ENCODE results near the gene LRRC46. TPM values are rescaled to one million over a fixed set of nuclear protein-coding genes. Genes with fewer than 3 reads are reported as not detected.
A peak's percentile ranks its signal among the peaks of the same experiment; 100 is the strongest.

The LRRC46 gene
- total and polyA plus RNA-seq, 9 of the 15 experiments (the other 6 are each of a cell fraction or from before 2014, with no cell fraction given): 0.39 to 1.4 (median 0.53) TPM; not detected in 1

- peak; percentile 43; the same call in 1 of the 2 replicates for TF ChIP-seq JUN (IDR thresholded peaks at IDR 0.05; ENCODE audit: borderline replicate concordance, low read depth, low read length)
- no peak for TF ChIP-seq JUN (CRISPR knock-in tag; IDR thresholded peaks at IDR 0.05; ENCODE audit: borderline replicate concordance)
- no peak for TF ChIP-seq DLX4 (CRISPR knock-in tag; IDR thresholded peaks at IDR 0.05)
- peak; percentile 71 for TF ChIP-seq BMI1 (IDR thresholded peaks at IDR 0.05; ENCODE audit: low read length)
- TF ChIP-seq EP300 (IDR thresholded peaks at IDR 0.05; ENCODE audit: low read length): peak; percentile 37; the same call in 1 of the 2 replicates
- TF ChIP-seq TBL1XR1 (IDR thresholded peaks at IDR 0.05; ENCODE audit: low read length in 2 of 2): no peak
- no peak for TF ChIP-seq ZNF354B (CRISPR knock-in tag; IDR thresholded peaks at IDR 0.05)
- TF ChIP-seq ZNF609 (CRISPR knock-in tag; IDR thresholded peaks at IDR 0.05; ENCODE audit: borderline replicate concordance): no peak
- no peak for TF ChIP-seq BCL6 (CRISPR knock-in tag; IDR thresholded peaks at IDR 0.05)
- TF ChIP-seq MAFK (IDR thresholded peaks at IDR 0.05; ENCODE audit: low read length): no peak
- TF ChIP-seq TEAD2 (tag; IDR thresholded peaks at IDR 0.05): no peak
- peak; percentile 27 for TF ChIP-seq HDAC3 (IDR thresholded peaks at IDR 0.05; ENCODE audit: borderline replicate concordance, partially characterized antibody)
- no peak for TF ChIP-seq FOXM1 (IDR thresholded peaks at IDR 0.05; ENCODE audit: low read depth)
- TF ChIP-seq FOXM1 (CRISPR knock-in tag; IDR thresholded peaks at IDR 0.05; ENCODE audit: low read depth): peak; percentile 68; the same call in 1 of the 2 replicates
- no peak for TF ChIP-seq PYGO2 (tag; IDR thresholded peaks at IDR 0.05)
- TF ChIP-seq NFXL1 (CRISPR knock-in tag; IDR thresholded peaks at IDR 0.05): no peak
- TF ChIP-seq ZNF253 (CRISPR knock-in tag; conservative IDR thresholded peaks at IDR 0.05): no peak
- TF ChIP-seq USF1 (CRISPR knock-in tag; IDR thresholded peaks at IDR 0.05): no peak
- no peak for TF ChIP-seq ID3 (CRISPR knock-in tag; IDR thresholded peaks at IDR 0.05)
- TF ChIP-seq ID3 (tag; IDR thresholded peaks at IDR 0.05): no peak
- TF ChIP-seq PHB (CRISPR knock-in tag; IDR thresholded peaks at IDR 0.05): no peak
- TF ChIP-seq SAFB (IDR thresholded peaks at IDR 0.05; ENCODE audit: borderline replicate concordance, low read depth, low read length): no peak
- TF ChIP-seq ZNF695 (CRISPR knock-in tag; IDR thresholded peaks at IDR 0.05): no peak
- no peak for TF ChIP-seq L3MBTL2 (IDR thresholded peaks at IDR 0.05)
These were observed at the start of gene LRRC46, which contains the start of gene MRPL10 (continued) for GRCh38 chr17:47831003-47831933.
